Measurements from ENCODE around the gene SDK2.

DNA sequence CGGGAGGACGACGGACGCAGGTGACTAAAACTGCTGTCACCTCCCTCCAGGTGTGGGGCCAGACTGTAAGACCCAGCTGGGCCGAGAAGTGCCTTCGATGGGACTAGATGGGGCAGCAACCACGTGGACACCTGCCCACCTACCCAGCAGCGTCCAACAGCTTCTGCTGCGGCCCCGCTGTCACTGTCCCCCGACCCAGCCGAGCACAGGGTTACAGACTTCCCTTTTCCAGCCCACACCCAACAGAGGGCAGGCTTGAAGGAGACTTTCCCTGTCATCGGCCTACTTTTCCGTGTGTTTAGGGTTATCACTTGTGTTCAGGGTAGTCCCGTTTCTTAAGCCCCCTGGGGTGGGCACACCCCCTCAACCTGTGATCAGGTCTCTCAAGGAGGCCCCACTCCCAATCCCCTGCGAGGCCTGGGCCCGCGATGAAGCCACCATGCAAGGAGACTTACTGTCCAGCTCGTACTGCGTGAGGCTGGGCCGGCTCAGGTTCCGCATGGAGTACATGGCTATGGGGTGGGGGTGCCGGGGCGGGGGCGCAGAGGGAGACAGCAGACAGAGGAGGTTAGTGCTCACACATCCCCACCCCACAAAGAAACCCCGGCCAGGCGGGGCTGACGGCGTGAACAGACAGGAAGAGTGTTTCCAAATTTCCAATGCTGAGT lies 263.7 kb downstream of the SDK2 start:
- TF ChIP-seq POLR2A (IDR thresholded peaks at IDR 0.05; ENCODE audit: low read depth, low read length) (no peak), SMC3 (IDR thresholded peaks at IDR 0.05; ENCODE audit: low read depth, low read length) (no peak), RCOR1 (IDR thresholded peaks at IDR 0.05; ENCODE audit: insufficient replicate concordance, low read length) (no peak), RAD21 (IDR thresholded peaks at IDR 0.05; ENCODE audit: low read length) (no peak), MAZ (IDR thresholded peaks at IDR 0.05; ENCODE audit: borderline replicate concordance, low read depth, low read length) (no peak), MXI1 (IDR thresholded peaks at IDR 0.05; ENCODE audit: borderline replicate concordance, low read depth, low read length) (no peak), CEBPB (IDR thresholded peaks at IDR 0.05; ENCODE audit: low read depth, low read length) (no peak), RFX5 (IDR thresholded peaks at IDR 0.05; ENCODE audit: low read depth, low read length) (no peak), MAFK (IDR thresholded peaks at IDR 0.05; ENCODE audit: low read depth, low read length) (no peak)
- TF ChIP-seq, protein P1, sequence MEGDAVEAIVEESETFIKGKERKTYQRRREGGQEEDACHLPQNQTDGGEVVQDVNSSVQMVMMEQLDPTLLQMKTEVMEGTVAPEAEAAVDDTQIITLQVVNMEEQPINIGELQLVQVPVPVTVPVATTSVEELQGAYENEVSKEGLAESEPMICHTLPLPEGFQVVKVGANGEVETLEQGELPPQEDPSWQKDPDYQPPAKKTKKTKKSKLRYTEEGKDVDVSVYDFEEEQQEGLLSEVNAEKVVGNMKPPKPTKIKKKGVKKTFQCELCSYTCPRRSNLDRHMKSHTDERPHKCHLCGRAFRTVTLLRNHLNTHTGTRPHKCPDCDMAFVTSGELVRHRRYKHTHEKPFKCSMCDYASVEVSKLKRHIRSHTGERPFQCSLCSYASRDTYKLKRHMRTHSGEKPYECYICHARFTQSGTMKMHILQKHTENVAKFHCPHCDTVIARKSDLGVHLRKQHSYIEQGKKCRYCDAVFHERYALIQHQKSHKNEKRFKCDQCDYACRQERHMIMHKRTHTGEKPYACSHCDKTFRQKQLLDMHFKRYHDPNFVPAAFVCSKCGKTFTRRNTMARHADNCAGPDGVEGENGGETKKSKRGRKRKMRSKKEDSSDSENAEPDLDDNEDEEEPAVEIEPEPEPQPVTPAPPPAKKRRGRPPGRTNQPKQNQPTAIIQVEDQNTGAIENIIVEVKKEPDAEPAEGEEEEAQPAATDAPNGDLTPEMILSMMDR (conservative IDR thresholded peaks at IDR 0.05; ENCODE audit: low read depth, low read length), result no peak
- TF ChIP-seq, protein P2, sequence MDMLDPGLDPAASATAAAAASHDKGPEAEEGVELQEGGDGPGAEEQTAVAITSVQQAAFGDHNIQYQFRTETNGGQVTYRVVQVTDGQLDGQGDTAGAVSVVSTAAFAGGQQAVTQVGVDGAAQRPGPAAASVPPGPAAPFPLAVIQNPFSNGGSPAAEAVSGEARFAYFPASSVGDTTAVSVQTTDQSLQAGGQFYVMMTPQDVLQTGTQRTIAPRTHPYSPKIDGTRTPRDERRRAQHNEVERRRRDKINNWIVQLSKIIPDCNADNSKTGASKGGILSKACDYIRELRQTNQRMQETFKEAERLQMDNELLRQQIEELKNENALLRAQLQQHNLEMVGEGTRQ (IDR thresholded peaks at IDR 0.05; ENCODE audit: low read depth, low read length), result no peak
